Measurements from ENCODE around the gene RAP2B.

RAP2B gene

GRCh38 chr3:153142961-153143360 lies 19.1 kb upstream of the RAP2B start:
- Histone ChIP-seq H3K27ac (replicated peaks) (no peak overlapping the region), H3K27me3 (ENCODE audit: insufficient read depth, poor library complexity, severe bottlenecking) (no peaks in the 10 kb centered on the region), H3K4me3 (replicated peaks; ENCODE audit: insufficient read depth, low read length) (no peak overlapping the region)
- no peak for TF ChIP-seq POLR2AphosphoS5 (IDR thresholded peaks at IDR 0.05; ENCODE audit: low read depth)
- no peak for TF ChIP-seq REST (IDR thresholded peaks at IDR 0.05; ENCODE audit: insufficient replicate concordance, low read depth)
- no peak for TF ChIP-seq GABPA (IDR thresholded peaks at IDR 0.05; ENCODE audit: low read depth)
- no peak for TF ChIP-seq SPI1 (IDR thresholded peaks at IDR 0.05; ENCODE audit: borderline replicate concordance, low read depth)
- no peak for TF ChIP-seq CTCF (IDR thresholded peaks at IDR 0.05; ENCODE audit: insufficient read depth, low read length)
- DNase-seq (ENCODE audit: low read depth in 1 of 2, low spot score in 1 of 2), result no peak

GRCh38 chr3:153144071-153144470 lies 18.0 kb upstream of the RAP2B start:
- no peak overlapping the region for H3K27ac ChIP-seq (replicated peaks)
- H3K27me3 ChIP-seq (ENCODE audit: insufficient read depth, poor library complexity, severe bottlenecking), result no peaks in the 10 kb centered on the region
- TF ChIP-seq CTCF (IDR thresholded peaks at IDR 0.05; ENCODE audit: insufficient read depth, low read length) (no peak), GABPA (IDR thresholded peaks at IDR 0.05; ENCODE audit: low read depth) (no peak), SPI1 (IDR thresholded peaks at IDR 0.05; ENCODE audit: borderline replicate concordance, low read depth) (no peak), POLR2AphosphoS5 (IDR thresholded peaks at IDR 0.05; ENCODE audit: low read depth) (no peak), REST (IDR thresholded peaks at IDR 0.05; ENCODE audit: insufficient replicate concordance, low read depth) (no peak)
- no peak for DNase-seq (ENCODE audit: low read depth in 1 of 2, low spot score in 1 of 2)
- no peak overlapping the region for H3K4me3 ChIP-seq (replicated peaks; ENCODE audit: insufficient read depth, low read length)

- Histone ChIP-seq H3K4me3 (replicated peaks; ENCODE audit: insufficient read depth, low read length) (no peak overlapping the region), H3K27me3 (ENCODE audit: insufficient read depth, poor library complexity, severe bottlenecking) (no peaks in the 10 kb centered on the region), H3K27ac (replicated peaks) (no peak overlapping the region)
- DNase-seq (ENCODE audit: low read depth in 1 of 2, low spot score in 1 of 2), result no peak
- TF ChIP-seq REST (IDR thresholded peaks at IDR 0.05; ENCODE audit: insufficient replicate concordance, low read depth) (no peak), POLR2AphosphoS5 (IDR thresholded peaks at IDR 0.05; ENCODE audit: low read depth) (no peak), GABPA (IDR thresholded peaks at IDR 0.05; ENCODE audit: low read depth) (no peak), SPI1 (IDR thresholded peaks at IDR 0.05; ENCODE audit: borderline replicate concordance, low read depth) (no peak), CTCF (IDR thresholded peaks at IDR 0.05; ENCODE audit: insufficient read depth, low read length) (no peak)
Observed at GRCh38 chr3:153144779-153145178, 17.2 kb upstream of the RAP2B start.

Measured in HL-60 (cell line).